Muscle of arm (tissue), 12 donors: ENCODE measurements around the gene PEX26. TPM values are rescaled to one million over a fixed set of nuclear protein-coding genes. Genes with fewer than 3 reads are reported as not detected.
"Not testable (repeated sequence)": the region's sequence is repeated elsewhere in the genome, so short reads cannot be mapped to it uniquely, and the experiment has no call there.

ENCODE experiments used
- DNase-seq: peaks from one replicate; pipeline ENCODE4 v3.0.0-alpha.2; 2013
- polyA plus RNA-seq, 12 donors: library from polyadenylated mRNA; unstranded; fragments of 120-200 nt; gene quantifications; one replicate each; pipeline ENCODE4 v1.2.1, GENCODE V29; 2013; ENCODE audit not compliant: insufficient read length in 12 of 12

PEX26 gene
- polyA plus RNA-seq, 12 donors: 11.8 to 19.6 (median 16.1) TPM; not detected in 1

GRCh38 chr22:18055619-18056160, 22.1 kb upstream of the PEX26 start:
- DNase-seq: no peak

DNA sequence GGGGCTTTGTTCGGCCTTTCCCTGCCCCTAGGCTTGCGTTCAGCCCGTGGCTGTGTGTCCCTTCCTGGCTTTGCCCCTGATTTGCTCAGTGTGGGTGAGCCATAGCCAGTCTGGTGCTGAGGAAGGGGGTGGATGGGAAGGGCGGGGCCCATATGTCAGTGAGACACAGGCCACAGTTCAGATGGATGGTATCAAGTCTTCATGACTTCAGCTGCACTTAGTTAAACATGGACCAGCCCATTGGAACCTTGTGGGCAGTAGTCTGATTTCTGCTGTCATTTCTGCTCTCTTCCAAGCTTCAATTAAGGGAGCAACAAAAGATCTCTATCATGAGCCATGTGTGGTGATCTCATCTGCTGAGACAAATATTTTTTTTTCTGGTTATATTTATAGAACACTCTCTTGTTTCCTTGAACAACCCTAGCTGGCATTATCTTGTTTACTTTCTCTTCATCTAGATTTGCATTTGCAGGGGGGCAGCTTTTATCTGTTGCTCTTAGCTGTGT, 21.6 kb upstream of the PEX26 start:
- no peak for DNase-seq

DNA sequence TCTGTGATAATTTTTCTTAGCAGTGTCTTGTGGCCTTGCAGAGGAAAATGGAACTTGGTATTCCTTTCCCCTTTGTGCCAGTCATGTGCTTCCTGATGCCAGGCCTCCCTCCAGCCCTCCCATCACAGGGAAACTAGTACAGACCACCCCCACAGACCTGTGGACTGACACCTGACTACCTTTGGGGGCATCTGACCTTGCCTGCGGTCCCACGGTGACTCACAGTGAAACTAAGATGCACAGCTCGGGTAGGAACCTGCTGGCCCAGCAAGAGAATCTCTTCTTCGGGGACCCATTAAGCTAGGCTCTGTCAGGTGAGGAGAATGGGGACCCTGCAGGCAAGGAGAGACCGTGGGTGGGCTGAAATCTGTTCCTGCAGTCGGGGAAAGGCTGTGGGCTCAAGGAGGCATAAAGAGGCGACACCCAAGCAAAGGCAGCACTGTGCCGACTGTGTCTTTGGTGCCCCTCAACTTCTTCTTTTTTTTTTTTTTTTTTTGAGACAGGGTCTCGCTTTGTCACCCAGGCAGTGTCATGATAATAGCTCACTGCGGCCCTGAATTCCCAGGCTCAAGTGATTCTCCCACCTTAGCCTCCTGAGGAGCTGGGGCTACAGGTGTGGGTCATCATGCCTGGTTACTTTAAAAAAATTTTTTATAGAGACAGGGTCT, 20.8 kb upstream of the PEX26 start:
- no peak for DNase-seq

- DNase-seq: peak; percentile 81
Measured at GRCh38 chr22:18057568-18058209, 20.1 kb upstream of the PEX26 start.

- no peak for DNase-seq
Measured at GRCh38 chr22:18058371-18059093, 19.3 kb upstream of the PEX26 start.

- no peak for DNase-seq
Measured at GRCh38 chr22:18059094-18059417, 18.7 kb upstream of the PEX26 start.

DNA sequence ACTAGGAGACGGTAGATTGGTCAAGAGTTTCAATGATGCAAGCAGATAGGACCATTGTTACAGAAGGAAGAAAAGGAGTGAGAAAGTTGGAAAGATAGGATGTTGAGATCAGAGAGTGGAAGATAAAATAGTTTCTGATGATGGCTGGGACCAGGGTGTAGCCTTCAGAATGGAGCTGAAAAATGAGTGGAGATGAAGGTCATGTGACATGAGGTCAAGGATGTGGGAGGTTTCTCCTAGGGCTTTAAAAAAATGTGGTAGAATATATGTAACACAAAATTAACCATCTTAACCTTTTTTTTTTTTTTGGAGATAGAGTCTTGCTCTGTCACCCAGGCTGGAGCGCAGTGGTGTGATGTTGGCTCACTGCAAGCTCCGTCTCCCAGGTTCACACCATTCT, 18.3 kb upstream of the PEX26 start:
- DNase-seq: no peak

GRCh38 chr22:18059991-18060390, 17.8 kb upstream of the PEX26 start:
- DNase-seq: no peak

DNA sequence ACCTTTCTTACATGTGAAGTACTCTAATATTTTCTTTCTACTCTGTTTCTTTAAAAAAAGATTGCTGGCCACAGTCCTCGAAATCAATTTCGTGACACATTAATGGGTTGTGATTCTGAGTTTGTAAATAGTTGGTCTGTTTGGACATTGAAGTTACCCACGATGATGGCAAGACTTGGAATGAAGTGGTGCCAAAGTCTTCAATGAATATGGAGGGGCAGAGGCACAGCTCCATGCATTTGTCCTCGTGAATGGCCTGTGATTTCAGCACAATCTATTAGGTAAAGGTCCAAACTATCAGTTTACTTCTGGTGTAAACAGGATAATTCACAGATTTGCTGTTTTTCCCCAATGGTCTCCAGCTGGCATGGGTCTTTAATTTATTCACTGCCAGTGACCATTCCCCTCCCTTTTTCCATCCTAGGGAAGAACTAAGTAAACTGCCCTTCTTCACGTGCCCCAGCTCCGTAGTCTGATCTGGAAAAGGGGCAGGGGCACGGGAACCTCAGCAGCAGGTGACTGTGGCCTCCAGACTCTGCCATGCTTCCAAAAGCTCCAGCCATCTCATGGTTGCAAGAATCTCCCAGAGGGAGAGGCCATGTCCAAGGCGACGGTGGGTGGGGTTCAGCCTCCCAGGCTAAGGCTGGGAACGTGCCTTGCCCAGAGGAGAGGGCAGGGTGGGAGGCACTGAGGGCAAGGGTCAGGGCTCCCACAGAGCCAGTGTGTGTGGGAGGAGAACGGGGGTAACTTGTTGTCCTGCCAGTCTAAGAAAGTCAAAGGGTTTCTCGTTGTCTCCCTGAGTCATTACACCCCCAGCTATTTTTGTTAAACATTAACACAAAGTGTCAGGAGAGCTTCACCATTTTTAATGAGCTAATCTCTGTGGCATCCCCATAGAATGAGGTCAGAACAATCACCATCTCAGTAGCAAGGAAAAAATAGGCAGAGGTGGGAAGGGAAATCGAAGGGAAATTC, 16.9 kb upstream of the PEX26 start:
- no peak for DNase-seq

DNA sequence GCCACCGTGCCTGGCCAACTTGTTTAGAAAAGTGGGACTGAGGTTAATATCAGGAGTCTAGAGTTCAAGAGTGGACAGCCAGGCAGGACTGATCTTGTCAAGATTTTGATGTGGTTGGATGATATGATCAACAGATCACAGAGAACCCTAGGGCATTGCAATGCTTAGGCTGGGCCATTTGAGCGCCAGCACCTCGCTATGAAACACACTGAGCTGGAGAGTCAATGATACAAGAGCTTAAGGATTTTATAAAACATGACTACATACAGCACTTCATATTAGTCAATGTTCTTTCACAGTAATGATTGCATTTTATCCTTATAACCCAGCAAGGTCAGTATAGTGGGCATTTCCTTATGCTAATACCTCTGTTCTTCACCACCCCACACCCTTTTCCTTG, 15.4 kb upstream of the PEX26 start:
- no peak for DNase-seq

GRCh38 chr22:18063306-18063705, 14.5 kb upstream of the PEX26 start:
- DNase-seq: no peak

DNA sequence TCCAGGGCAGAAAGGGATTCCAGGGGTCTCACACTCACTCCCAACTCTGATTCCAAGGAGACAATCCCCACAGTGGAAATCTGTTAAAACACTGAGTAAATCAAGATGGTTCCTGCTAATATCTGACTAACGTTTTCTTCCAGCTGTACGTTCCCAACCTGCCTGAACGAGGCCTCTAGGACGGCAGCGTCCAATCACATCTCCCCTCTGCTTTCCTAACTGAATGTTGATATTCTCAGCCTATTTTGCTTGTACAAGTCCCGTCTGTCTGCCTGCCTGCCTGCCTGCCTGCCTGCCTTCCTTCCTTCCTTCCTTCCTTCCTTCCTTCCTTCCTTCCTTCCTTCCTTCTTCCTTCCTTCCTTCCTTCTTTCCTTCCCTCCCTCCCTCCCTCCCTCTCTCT, 14.1 kb upstream of the PEX26 start:
- not testable (repeated sequence) for DNase-seq

GRCh38 chr22:18064636-18065035, 13.2 kb upstream of the PEX26 start:
- no peak for DNase-seq

- DNase-seq: no peak
Measured at GRCh38 chr22:18065256-18065655, 12.5 kb upstream of the PEX26 start.

GRCh38 chr22:18066181-18066859, 11.5 kb upstream of the PEX26 start:
- no peak for DNase-seq

DNA sequence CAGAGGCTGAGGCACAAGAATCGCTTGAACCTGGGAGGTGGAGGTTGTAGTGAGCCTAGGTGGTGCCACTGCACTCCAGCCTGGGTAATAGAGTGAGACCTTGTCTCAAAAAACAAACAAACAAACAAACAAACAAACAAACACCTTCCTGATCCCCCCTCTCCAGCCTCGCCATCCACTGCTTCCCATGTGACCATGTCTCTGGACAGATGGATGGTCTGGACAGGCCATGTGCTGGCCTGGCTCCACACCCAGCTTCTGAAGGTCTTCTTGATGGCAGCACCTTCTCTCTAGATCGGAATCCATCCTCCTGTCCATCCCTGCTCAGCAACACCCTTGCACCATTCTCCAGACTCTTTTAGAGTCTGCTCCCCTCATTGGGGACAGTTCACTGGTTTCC, 10.7 kb upstream of the PEX26 start:
- DNase-seq: no peak

DNA sequence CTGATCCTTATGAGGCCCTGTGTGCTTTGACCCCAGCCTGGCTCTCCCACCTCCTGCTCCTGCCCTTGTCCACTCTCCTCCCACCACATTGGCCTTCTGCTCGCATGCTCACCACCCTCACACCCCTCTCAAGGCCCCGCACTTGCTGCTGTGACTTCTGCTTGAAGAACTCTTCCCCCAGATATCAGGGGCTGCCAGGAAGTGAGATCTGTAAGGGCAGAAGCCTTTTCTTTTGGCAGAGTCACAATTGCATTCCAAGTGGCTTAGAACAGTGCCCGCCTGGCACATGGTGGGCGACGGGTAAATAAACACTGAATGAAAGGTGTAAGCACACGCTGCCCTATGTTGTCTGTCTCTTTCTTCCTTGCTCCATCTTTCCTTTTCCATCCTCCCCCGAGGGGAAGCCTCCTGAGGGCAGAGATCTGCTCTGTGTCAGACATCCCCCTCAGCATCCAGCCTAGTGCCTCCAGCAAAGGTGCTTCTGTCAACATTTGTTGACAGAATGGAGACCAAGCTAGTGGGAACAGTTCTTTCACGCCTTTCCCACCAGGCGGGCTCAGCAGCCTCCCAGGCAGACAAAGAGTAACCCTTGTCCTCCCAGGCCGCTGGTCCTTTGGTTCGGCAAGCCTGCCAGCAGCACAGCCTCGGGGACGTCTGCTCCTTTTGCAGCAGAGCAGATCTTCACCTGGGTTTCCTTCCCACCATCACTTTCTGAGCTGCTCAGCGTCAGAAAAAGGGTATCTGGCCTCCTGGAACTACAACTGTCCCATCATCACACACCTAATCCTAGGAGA, 10.0 kb upstream of the PEX26 start:
- no peak for DNase-seq

DNA sequence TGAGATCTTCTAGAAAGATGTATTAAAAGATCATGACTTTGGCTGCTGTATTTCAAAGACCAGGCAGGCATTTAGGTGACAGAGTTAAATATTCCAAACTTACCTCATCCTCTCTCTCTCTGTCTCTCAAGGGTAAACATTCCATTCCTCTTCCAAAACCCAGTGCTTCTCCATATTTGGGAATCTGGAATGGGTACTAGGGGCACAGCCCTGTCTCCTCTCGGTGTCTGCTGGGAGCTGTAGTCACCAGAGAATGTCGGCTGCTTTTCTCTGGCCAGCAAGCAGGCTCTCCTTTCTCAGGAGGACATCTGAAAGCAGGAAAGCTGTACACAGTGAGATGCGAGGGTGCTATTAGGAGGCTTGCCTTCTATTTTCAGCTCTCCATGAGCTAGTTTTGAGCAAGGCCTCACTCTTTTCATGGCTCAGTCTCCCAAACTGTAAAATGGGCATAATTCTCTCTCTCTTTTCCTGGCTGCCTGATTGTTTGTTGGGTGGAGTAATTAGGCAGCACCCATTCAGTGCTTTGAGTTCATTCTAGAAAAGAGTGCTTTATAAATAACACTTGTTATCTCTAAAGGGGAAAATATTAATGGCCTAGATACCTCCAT, 9.3 kb upstream of the PEX26 start:
- no peak for DNase-seq

- DNase-seq: no peak
Measured at GRCh38 chr22:18069041-18069440, 8.7 kb upstream of the PEX26 start.

DNA sequence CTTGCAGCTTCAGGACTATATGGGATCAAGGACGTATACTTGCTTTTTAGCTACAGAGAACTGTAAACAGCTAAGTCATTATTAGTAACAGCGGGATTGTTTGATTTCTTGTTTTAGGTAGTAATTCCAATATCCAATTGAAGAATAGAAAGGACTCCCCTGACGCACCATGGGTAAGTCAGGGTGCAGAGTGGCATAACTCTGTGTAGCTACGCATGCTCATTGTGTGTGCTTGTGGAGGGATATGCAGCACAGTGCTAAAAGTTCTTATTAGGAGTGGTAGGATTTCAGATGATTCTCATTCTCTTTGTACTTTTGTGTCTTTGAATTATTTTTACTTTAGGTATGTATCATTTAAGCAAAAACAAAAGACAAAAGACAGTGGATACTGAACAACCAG, 7.7 kb upstream of the PEX26 start:
- DNase-seq: no peak
